Stimulated activated naive CD8-positive, alpha-beta T cell treated with anti-CD3 and anti-CD28 coated beads, Interleukin-15, amount 100 ng/mL, for 72 hours (primary cell): Measurements from ENCODE around the gene CEP41.
"Not testable (repeated sequence)": the region's sequence is repeated elsewhere in the genome, so short reads cannot be mapped to it uniquely, and the experiment has no call there.

Experiments
- ATAC-seq: fragments of 150-1000 bp; cut with Tn5 transposase; 2 replicates; pipeline ENCODE4 v1.10.0; 2021; ENCODE audit warnings: mild to moderate bottlenecking, moderate library complexity
- DNase-seq, 2 donors: peaks; one replicate each; pipeline ENCODE4 v3.0.0; 2021 to 2022
- H3K27ac Mint-ChIP-seq, 2 donors: one replicate each; pipeline ENCODE4 v1.8.0; 2022; ENCODE audit warnings: mild to moderate bottlenecking in 2 of 2, mixed read lengths in 2 of 2, moderate library complexity in 2 of 2
- H3K27me3 Mint-ChIP-seq: one replicate; pipeline ENCODE4 v1.8.0; 2022; ENCODE audit warnings: mixed read lengths
- H3K4me1 Mint-ChIP-seq: one replicate; pipeline ENCODE4 v1.8.0; 2022; ENCODE audit warnings: mild to moderate bottlenecking, mixed read lengths
- H3K4me3 Mint-ChIP-seq, 2 donors: one replicate each; pipeline ENCODE4 v1.8.0; 2022; ENCODE audit warnings: mild to moderate bottlenecking in 2 of 2, mixed read lengths in 2 of 2, moderate library complexity in 1 of 2
- H3K9me3 Mint-ChIP-seq, 2 donors: one replicate each; pipeline ENCODE4 v1.8.0; 2022; ENCODE audit warnings: mixed read lengths in 2 of 2

Gene CEP41

GRCh38 chr7:130377178-130377577 lies 63.6 kb downstream of the CEP41 start:
- no peaks in the 10 kb centered on the region for H3K27me3 Mint-ChIP-seq
- peaks cover 13 to 26% of the 10 kb centered on the region in 2 donors for H3K9me3 Mint-ChIP-seq
- no peak overlapping the region for H3K27ac Mint-ChIP-seq

GRCh38 chr7:130376461-130376860 lies 64.4 kb downstream of the CEP41 start:
- H3K4me3 Mint-ChIP-seq, ATAC-seq, H3K27ac Mint-ChIP-seq, H3K27me3 Mint-ChIP-seq, H3K4me1 Mint-ChIP-seq, DNase-seq: not testable (repeated sequence)
- peaks cover 13 to 26% of the 10 kb centered on the region in 2 donors for H3K9me3 Mint-ChIP-seq

More at GRCh38 chr7:130377178-130377577, 63.6 kb downstream of the CEP41 start:
- peaks cover 6% of the 10 kb centered on the region for H3K4me1 Mint-ChIP-seq
- no peak overlapping the region for H3K4me3 Mint-ChIP-seq
- DNase-seq: no peak
- no peak for ATAC-seq

- peaks cover 16% of the 10 kb centered on the region for H3K4me1 Mint-ChIP-seq
- ATAC-seq: no peak
Observed at GRCh38 chr7:130374507-130374906, 66.3 kb downstream of the CEP41 start.

GRCh38 chr7:130372402-130373165 lies 68.2 kb downstream of the CEP41 start:
- no peak for DNase-seq
- no peak overlapping the region for H3K4me3 Mint-ChIP-seq
- no peak for ATAC-seq
- H3K4me1 Mint-ChIP-seq: peaks cover 34% of the 10 kb centered on the region
- no peaks in the 10 kb centered on the region for H3K27me3 Mint-ChIP-seq
- H3K9me3 Mint-ChIP-seq: peaks cover 13 to 20% of the 10 kb centered on the region in 2 donors
- H3K27ac Mint-ChIP-seq: no peak overlapping the region

More at GRCh38 chr7:130374507-130374906, 66.3 kb downstream of the CEP41 start:
- H3K27me3 Mint-ChIP-seq: no peaks in the 10 kb centered on the region
- peaks cover 13 to 26% of the 10 kb centered on the region in 2 donors for H3K9me3 Mint-ChIP-seq
- no peak overlapping the region for H3K4me3 Mint-ChIP-seq
- DNase-seq: no peak
- peak overlapping the region; percentile 30 to 45 for H3K27ac Mint-ChIP-seq

GRCh38 chr7:130371046-130371445 lies 69.8 kb downstream of the CEP41 start:
- ATAC-seq (no peak), DNase-seq (no peak)
- Mint-ChIP-seq H3K4me1 (peaks cover 49% of the 10 kb centered on the region), H3K9me3 (peaks cover 5 to 13% of the 10 kb centered on the region in 2 donors), H3K4me3 (no peak overlapping the region), H3K27ac (no peak overlapping the region), H3K27me3 (no peaks in the 10 kb centered on the region)

- H3K27ac Mint-ChIP-seq: no peak overlapping the region
- peaks cover 0 to 9% of the 10 kb centered on the region in 2 donors for H3K9me3 Mint-ChIP-seq
- ATAC-seq: no peak
- no peaks in the 10 kb centered on the region for H3K27me3 Mint-ChIP-seq
- peaks cover 59% of the 10 kb centered on the region for H3K4me1 Mint-ChIP-seq
- DNase-seq: no peak
- peak overlapping the region in 1 of 2 donors; percentile 74 for H3K4me3 Mint-ChIP-seq
Observed at GRCh38 chr7:130369831-130370550, 70.8 kb downstream of the CEP41 start.

GRCh38 chr7:130369110-130369711 lies 71.6 kb downstream of the CEP41 start:
- DNase-seq (peak in 1 of 2 donors; percentile 31), ATAC-seq (peak; percentile 37)
- H3K4me1 Mint-ChIP-seq: peaks cover 59% of the 10 kb centered on the region
- H3K27me3 Mint-ChIP-seq: no peaks in the 10 kb centered on the region
- H3K4me3 Mint-ChIP-seq: peak overlapping the region; percentile 74 to 85
- H3K27ac Mint-ChIP-seq: peak overlapping the region; percentile 10 to 47
- peaks cover 0 to 9% of the 10 kb centered on the region in 2 donors for H3K9me3 Mint-ChIP-seq

- Mint-ChIP-seq H3K9me3 (peaks cover 0 to 9% of the 10 kb centered on the region in 2 donors), H3K4me3 (peak overlapping the region; percentile 74 to 85), H3K4me1 (peaks cover 68% of the 10 kb centered on the region), H3K27me3 (no peaks in the 10 kb centered on the region), H3K27ac (peak overlapping the region; percentile 47 to 85)
- peak; percentile 8 for ATAC-seq
- no peak for DNase-seq
Observed at GRCh38 chr7:130367836-130368746, 72.7 kb downstream of the CEP41 start.

GRCh38 chr7:130367088-130367755 lies 73.6 kb downstream of the CEP41 start:
- H3K4me1 Mint-ChIP-seq: peaks cover 75% of the 10 kb centered on the region
- peaks cover 0 to 9% of the 10 kb centered on the region in 2 donors for H3K9me3 Mint-ChIP-seq
- peak overlapping the region; percentile 74 to 85 for H3K4me3 Mint-ChIP-seq
- no peaks in the 10 kb centered on the region for H3K27me3 Mint-ChIP-seq
- ATAC-seq: peak; percentile 70
- peak; percentile 49 to 63 for DNase-seq
- H3K27ac Mint-ChIP-seq: peak overlapping the region; percentile 85 to 94

GRCh38 chr7:130366564-130366963 lies 74.3 kb downstream of the CEP41 start:
- Mint-ChIP-seq H3K4me1 (peaks cover 75% of the 10 kb centered on the region), H3K27ac (peak overlapping the region; percentile 74 to 94), H3K9me3 (peaks cover 0 to 9% of the 10 kb centered on the region in 2 donors), H3K27me3 (no peaks in the 10 kb centered on the region), H3K4me3 (peak overlapping the region; percentile 74 to 85)
- DNase-seq (no peak), ATAC-seq (no peak)

GRCh38 chr7:130365511-130366441 lies 75.0 kb downstream of the CEP41 start:
- no peaks in the 10 kb centered on the region for H3K27me3 Mint-ChIP-seq
- H3K4me1 Mint-ChIP-seq: peaks cover 75% of the 10 kb centered on the region
- DNase-seq: peak; percentile 65
- peaks cover 0 to 11% of the 10 kb centered on the region in 2 donors for H3K9me3 Mint-ChIP-seq
- peak; percentile 46 for ATAC-seq
- H3K27ac Mint-ChIP-seq: peak overlapping the region; percentile 40 to 95
- H3K4me3 Mint-ChIP-seq: peak overlapping the region; percentile 74 to 85

- Mint-ChIP-seq H3K9me3 (peaks cover 7 to 18% of the 10 kb centered on the region in 2 donors), H3K4me3 (peak overlapping the region; percentile 74 to 85), H3K27ac (peak overlapping the region in 1 of 2 donors; percentile 95), H3K4me1 (peaks cover 70% of the 10 kb centered on the region), H3K27me3 (no peaks in the 10 kb centered on the region)
- DNase-seq (no peak), ATAC-seq (no peak)
Observed at GRCh38 chr7:130365088-130365487, 75.7 kb downstream of the CEP41 start.

- ATAC-seq (no peak), DNase-seq (no peak)
- peaks cover 64% of the 10 kb centered on the region for H3K4me1 Mint-ChIP-seq
- no peak overlapping the region for H3K27ac Mint-ChIP-seq
- H3K27me3 Mint-ChIP-seq: no peaks in the 10 kb centered on the region
- H3K4me3 Mint-ChIP-seq: no peak overlapping the region
- peaks cover 13 to 25% of the 10 kb centered on the region in 2 donors for H3K9me3 Mint-ChIP-seq
Observed at GRCh38 chr7:130364451-130364850, 76.4 kb downstream of the CEP41 start.
